Upper lobe of right lung (tissue), 1 donor: ENCODE measurements around the gene C6orf47. TPM values are rescaled to one million over a fixed set of nuclear protein-coding genes. Genes with fewer than 3 reads are reported as not detected.
A peak's percentile ranks its signal among the peaks of the same experiment; 100 is the strongest.

Experiments
- ATAC-seq: fragments of 200-7000 bp; cut with Tn5 transposase; one replicate; pipeline ENCODE4 v1.9.1; 2020; ENCODE audit warnings: mild to moderate bottlenecking, moderate library complexity
- DNase-seq: peaks from one replicate; pipeline ENCODE4 v3.0.0-alpha.2; 2020
- H3K27ac ChIP-seq: fragments of 200-600 bp; one replicate; pipeline ENCODE4 v1.8.0; 2022
- H3K27me3 ChIP-seq: fragments of 200-600 bp; one replicate; pipeline ENCODE4 v1.8.0; 2022; ENCODE audit warnings: mild to moderate bottlenecking
- H3K36me3 ChIP-seq: fragments of 200-600 bp; one replicate; pipeline ENCODE4 v1.8.0; 2022
- H3K4me1 ChIP-seq: fragments of 200-600 bp; one replicate; pipeline ENCODE4 v1.8.0; 2022
- H3K4me3 ChIP-seq: fragments of 200-600 bp; one replicate; pipeline ENCODE4 v1.8.0; 2022; ENCODE audit warnings: mild to moderate bottlenecking
- H3K9me3 ChIP-seq: fragments of 200-600 bp; one replicate; pipeline ENCODE4 v1.8.0; 2022
- CTCF ChIP-seq: fragments of 200-600 bp; IDR thresholded peaks from one replicate; pipeline ENCODE4 v1.8.0; 2022; ENCODE audit warnings: antibody characterized with exemption
- intact Hi-C: fragments of 100-400 bp; cut with DNase I; formaldehyde crosslinking; loops from one replicate; pipeline ENCODE4 v1.11.0; 2022
- total RNA-seq: library from RNA; stranded (reverse); fragmentation: NEBNext Ultra II Directional; extraction: Animal tissue kit (Norgen Biotek cat#: 25700); gene quantifications from one replicate; pipeline ENCODE4 v1.2.1, GENCODE V29; 2021
- donor health status: DM: no; HTN: yes; CAD: no; lungs with severe emphysema.

The C6orf47 gene
- total RNA-seq, 1 donor from 2014 or later = 25.6 TPM

GRCh38 chr6:31655349-31656237, 5.0 kb downstream of the C6orf47 start, which contains the start of gene APOM:
Gene APOM (plus strand): TSS chr6:31655894. CDS start chr6:31655967, 73 bp downstream.
- Histone ChIP-seq H3K27me3 (no peaks in the 10 kb centered on the region), H3K4me3 (no peak within 1 kb of the TSS), H3K4me1 (peaks cover 38% of the 10 kb centered on the region), H3K36me3 (peaks cover 24% of the 10 kb centered on the region), H3K27ac (no peak within 1 kb of the TSS), H3K9me3 (no peaks in the 10 kb centered on the region)
- TF ChIP-seq CTCF = no peak
- intact Hi-C loops = no loop called here
- no peak for ATAC-seq
- no peak for DNase-seq

GRCh38 chr6:31654574-31655348, 5.8 kb downstream of the C6orf47 start:
- intact Hi-C loops = no loop called here
- Histone ChIP-seq H3K9me3 (no peaks in the 10 kb centered on the region), H3K36me3 (peaks cover 29% of the 10 kb centered on the region), H3K4me3 (no peak overlapping the region), H3K27ac (no peak overlapping the region), H3K27me3 (no peaks in the 10 kb centered on the region), H3K4me1 (peaks cover 38% of the 10 kb centered on the region)
- ATAC-seq = no peak
- DNase-seq = no peak
- TF ChIP-seq CTCF = no peak

GRCh38 chr6:31652925-31653724, 7.5 kb downstream of the C6orf47 start:
- H3K4me1 ChIP-seq = peaks cover 22% of the 10 kb centered on the region
- H3K4me3 ChIP-seq = peak overlapping the region; percentile 76
- peak overlapping the region; percentile 96 for H3K27ac ChIP-seq
- intact Hi-C loops = no loop called here
- H3K36me3 ChIP-seq = peaks cover 44% of the 10 kb centered on the region
- DNase-seq (peak; percentile 90), ATAC-seq (peak; percentile 78)
- no peaks in the 10 kb centered on the region for H3K9me3 ChIP-seq
- H3K27me3 ChIP-seq = no peaks in the 10 kb centered on the region
- TF ChIP-seq CTCF = peak; percentile 18

- no peak for TF ChIP-seq CTCF
- H3K27ac ChIP-seq = peak overlapping the region; percentile 96
- H3K36me3 ChIP-seq = peaks cover 45% of the 10 kb centered on the region
- peaks cover 12% of the 10 kb centered on the region for H3K4me1 ChIP-seq
- no peaks in the 10 kb centered on the region for H3K9me3 ChIP-seq
- intact Hi-C loops = no loop called here
- no peaks in the 10 kb centered on the region for H3K27me3 ChIP-seq
- ATAC-seq = peak; percentile 78
- no peak for DNase-seq
- H3K4me3 ChIP-seq = peak overlapping the region; percentile 76
Measured at GRCh38 chr6:31651602-31652191, 8.9 kb downstream of the C6orf47 start.

- Histone ChIP-seq H3K36me3 (peaks cover 99% of the 10 kb centered on the region), H3K4me1 (no peaks in the 10 kb centered on the region), H3K9me3 (no peaks in the 10 kb centered on the region), H3K27me3 (no peaks in the 10 kb centered on the region), H3K27ac (no peak overlapping the region), H3K4me3 (no peak overlapping the region)
- intact Hi-C loops = no loop called here
- TF ChIP-seq CTCF = no peak
- ATAC-seq (no peak), DNase-seq (no peak)
Measured at GRCh38 chr6:31645325-31645724, 15.3 kb downstream of the C6orf47 start.
